ENCODE measurements around the gene HDHD5.

DNA sequence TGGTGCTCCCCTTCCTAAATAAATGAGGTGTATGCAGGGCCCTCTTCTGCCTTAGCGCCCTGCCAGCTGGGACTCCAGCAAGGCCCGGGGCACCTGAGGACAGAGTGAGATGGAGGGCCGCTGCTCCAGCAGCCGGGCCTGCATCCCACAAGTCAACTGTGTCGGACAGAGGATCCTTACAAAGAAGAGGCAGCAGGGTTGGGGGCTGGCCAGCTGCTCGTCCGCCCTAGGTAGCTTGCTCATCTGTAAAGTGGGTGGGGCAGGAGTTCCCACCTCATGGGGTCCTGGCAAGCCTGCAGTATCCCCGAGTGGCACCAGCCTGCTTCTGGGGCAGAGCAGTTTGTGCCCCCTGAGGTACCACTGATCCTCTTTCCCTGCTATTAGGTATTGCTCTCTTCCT is 45.5 kb downstream of the HDHD5 start:
- TF ChIP-seq, protein P1, sequence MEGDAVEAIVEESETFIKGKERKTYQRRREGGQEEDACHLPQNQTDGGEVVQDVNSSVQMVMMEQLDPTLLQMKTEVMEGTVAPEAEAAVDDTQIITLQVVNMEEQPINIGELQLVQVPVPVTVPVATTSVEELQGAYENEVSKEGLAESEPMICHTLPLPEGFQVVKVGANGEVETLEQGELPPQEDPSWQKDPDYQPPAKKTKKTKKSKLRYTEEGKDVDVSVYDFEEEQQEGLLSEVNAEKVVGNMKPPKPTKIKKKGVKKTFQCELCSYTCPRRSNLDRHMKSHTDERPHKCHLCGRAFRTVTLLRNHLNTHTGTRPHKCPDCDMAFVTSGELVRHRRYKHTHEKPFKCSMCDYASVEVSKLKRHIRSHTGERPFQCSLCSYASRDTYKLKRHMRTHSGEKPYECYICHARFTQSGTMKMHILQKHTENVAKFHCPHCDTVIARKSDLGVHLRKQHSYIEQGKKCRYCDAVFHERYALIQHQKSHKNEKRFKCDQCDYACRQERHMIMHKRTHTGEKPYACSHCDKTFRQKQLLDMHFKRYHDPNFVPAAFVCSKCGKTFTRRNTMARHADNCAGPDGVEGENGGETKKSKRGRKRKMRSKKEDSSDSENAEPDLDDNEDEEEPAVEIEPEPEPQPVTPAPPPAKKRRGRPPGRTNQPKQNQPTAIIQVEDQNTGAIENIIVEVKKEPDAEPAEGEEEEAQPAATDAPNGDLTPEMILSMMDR (IDR thresholded peaks at IDR 0.05), result no peak
- TF ChIP-seq POLR2A (IDR thresholded peaks at IDR 0.05), result no peak

Data from thyroid gland (tissue), 4 donors.